PC-3 (cell line): ENCODE data around the gene HINT1.

ENCODE experiments used
- EZH2 ChIP-seq: fragments of 300-600 bp; sonication (generic); IDR thresholded peaks from one replicate; pipeline ENCODE4 v1.6.1; 2017; ENCODE audit warnings: antibody characterized with exemption, mild to moderate bottlenecking, low read length; ENCODE audit not compliant: unreplicated experiment
- EZH2phosphoT487 ChIP-seq: fragments of 300-600 bp; sonication (generic); IDR thresholded peaks from 2 replicates; pipeline ENCODE4 v1.6.1; 2018; ENCODE audit warnings: mild to moderate bottlenecking, antibody characterized with exemption, low read length, borderline replicate concordance
- TF ChIP-seq, protein P1 (sequence below): fragments of 300-600 bp; sonication (generic); conservative IDR thresholded peaks from 2 replicates; pipeline ENCODE4 v1.5.1; 2017; ENCODE audit warnings: antibody characterized with exemption, low read depth, mild to moderate bottlenecking, low read length

DNA sequence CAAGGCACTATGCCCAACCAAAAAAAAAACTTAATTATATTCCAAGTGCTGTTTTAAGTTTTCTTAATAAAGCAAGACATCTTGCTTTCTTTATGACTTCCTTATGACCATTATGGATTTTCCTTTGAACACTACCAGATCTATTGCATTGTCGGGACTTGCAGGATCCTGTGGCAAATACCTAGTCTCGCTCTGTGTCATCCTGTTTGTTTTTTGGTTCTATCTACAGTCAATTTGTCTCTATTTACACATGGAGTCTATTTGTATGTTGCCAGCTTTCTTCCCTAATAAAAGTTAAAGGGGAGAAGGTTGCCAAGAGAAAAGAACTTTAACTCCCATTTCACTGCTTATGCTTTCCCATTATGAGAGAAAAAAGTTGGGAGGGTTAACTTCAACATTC is 4.9 kb downstream of the HINT1 start:
- TF ChIP-seq, protein P1, sequence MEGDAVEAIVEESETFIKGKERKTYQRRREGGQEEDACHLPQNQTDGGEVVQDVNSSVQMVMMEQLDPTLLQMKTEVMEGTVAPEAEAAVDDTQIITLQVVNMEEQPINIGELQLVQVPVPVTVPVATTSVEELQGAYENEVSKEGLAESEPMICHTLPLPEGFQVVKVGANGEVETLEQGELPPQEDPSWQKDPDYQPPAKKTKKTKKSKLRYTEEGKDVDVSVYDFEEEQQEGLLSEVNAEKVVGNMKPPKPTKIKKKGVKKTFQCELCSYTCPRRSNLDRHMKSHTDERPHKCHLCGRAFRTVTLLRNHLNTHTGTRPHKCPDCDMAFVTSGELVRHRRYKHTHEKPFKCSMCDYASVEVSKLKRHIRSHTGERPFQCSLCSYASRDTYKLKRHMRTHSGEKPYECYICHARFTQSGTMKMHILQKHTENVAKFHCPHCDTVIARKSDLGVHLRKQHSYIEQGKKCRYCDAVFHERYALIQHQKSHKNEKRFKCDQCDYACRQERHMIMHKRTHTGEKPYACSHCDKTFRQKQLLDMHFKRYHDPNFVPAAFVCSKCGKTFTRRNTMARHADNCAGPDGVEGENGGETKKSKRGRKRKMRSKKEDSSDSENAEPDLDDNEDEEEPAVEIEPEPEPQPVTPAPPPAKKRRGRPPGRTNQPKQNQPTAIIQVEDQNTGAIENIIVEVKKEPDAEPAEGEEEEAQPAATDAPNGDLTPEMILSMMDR = no peak
- TF ChIP-seq EZH2phosphoT487 (no peak), EZH2 (no peak)
